ENCODE measurements around the gene VDR. TPM values are rescaled to one million over a fixed set of nuclear protein-coding genes. Genes with fewer than 3 reads are reported as not detected.

The VDR gene
- polyA plus RNA-seq, 3 donors, result 6.0 to 14.8 (median 12.8) TPM

GRCh38 chr12:47901718-47902093, 3.1 kb downstream of the VDR start:
- Histone ChIP-seq H3K79me2 (ENCODE audit: insufficient read depth, low read length) (peaks cover 55% of the 10 kb centered on the region), H3K36me3 (replicated peaks in 1 of 2; ENCODE audit: control insufficient read depth in 1 of 2, insufficient read depth in 2 of 2, low read length in 2 of 2) (peaks cover 8 to 35% of the 10 kb centered on the region in 2 donors), H3K27me3 (ENCODE audit: control insufficient read depth in 2 of 2, insufficient read depth in 2 of 2, low read length in 2 of 2) (peaks cover 15 to 18% of the 10 kb centered on the region in 2 donors), H3K4me1 (ENCODE audit: control insufficient read depth in 1 of 2, insufficient read depth in 2 of 2, low read length in 2 of 2) (peaks cover 61 to 62% of the 10 kb centered on the region in 2 donors), H3K4me3 (replicated peaks in 1 of 3; ENCODE audit: low read depth in 2 of 3, low read length in 3 of 3) (peak overlapping the region in 1 of 3 experiments; percentile 84), H3K27ac (ENCODE audit: low read depth in 1 of 2, low read length in 2 of 2) (peak overlapping the region; percentile 30 to 81), H2AFZ (ENCODE audit: insufficient read depth, low read depth, low read length, poor library complexity, severe bottlenecking) (no peak overlapping the region), H4K20me1 (ENCODE audit: insufficient read depth, low read length) (peaks cover 62% of the 10 kb centered on the region), H3K4me2 (replicated peaks; ENCODE audit: extremely low read depth, low read length, poor library complexity, severe bottlenecking) (peak overlapping the region; percentile 67), H3K9ac (ENCODE audit: insufficient read depth, low read length, poor library complexity, severe bottlenecking) (no peak overlapping the region), H3K9me3 (replicated peaks in 1 of 2; ENCODE audit: control insufficient read depth in 1 of 2, insufficient read depth in 1 of 2, low read length in 2 of 2) (peaks cover 0 to 8% of the 10 kb centered on the region in 2 donors)
- DNase-seq, result peak in 1 of 3 donors; percentile 28
- H3K4me1 Mint-ChIP-seq, result peaks cover 63% of the 10 kb centered on the region
- H3K4me3 Mint-ChIP-seq, result peak overlapping the region; percentile 78 to 86
- intact Hi-C loops (cut with micrococcal nuclease), result loop anchor here in 1 of 2 donors (10.0 kb wide), 1 partner anchor 87 kb away; the partner anchor contains the start of gene HDAC7
- peak overlapping the region; percentile 85 to 95 (median 90) for H3K27ac Mint-ChIP-seq
- 0% methylated on average over 1 of the region's 6 CpGs for WGBS (ENCODE audit: insufficient coverage)
- H3K27me3 Mint-ChIP-seq (ENCODE audit: low read depth in 3 of 3), result peaks cover 14 to 18% (median 16%) of the 10 kb centered on the region in 3 donors
- no peak for TF ChIP-seq CTCF (IDR thresholded peaks at IDR 0.05)
- peaks cover 24 to 27% of the 10 kb centered on the region in 2 donors for H3K36me3 Mint-ChIP-seq
- H3K9me3 Mint-ChIP-seq, result peaks cover 0 to 3% (median 0%) of the 10 kb centered on the region in 7 donors

- H4K20me1 ChIP-seq (ENCODE audit: insufficient read depth, low read length), result peaks cover 66% of the 10 kb centered on the region
- H3K9me3 Mint-ChIP-seq, result peaks cover 0 to 3% (median 0%) of the 10 kb centered on the region in 7 donors
- no peak overlapping the region for H3K9ac ChIP-seq (ENCODE audit: insufficient read depth, low read length, poor library complexity, severe bottlenecking)
- peaks cover 10 to 12% of the 10 kb centered on the region in 2 donors for H3K27me3 ChIP-seq (ENCODE audit: control insufficient read depth in 2 of 2, insufficient read depth in 2 of 2, low read length in 2 of 2)
- H3K36me3 Mint-ChIP-seq, result peaks cover 26 to 32% of the 10 kb centered on the region in 2 donors
- peaks cover 60% of the 10 kb centered on the region for H3K79me2 ChIP-seq (ENCODE audit: insufficient read depth, low read length)
- peak overlapping the region in 2 of 3 experiments; percentile 12 to 84 for H3K4me3 ChIP-seq (replicated peaks in 1 of 3; ENCODE audit: low read depth in 2 of 3, low read length in 3 of 3)
- peak overlapping the region; percentile 78 to 86 for H3K4me3 Mint-ChIP-seq
- peaks cover 9 to 13% (median 11%) of the 10 kb centered on the region in 3 donors for H3K27me3 Mint-ChIP-seq (ENCODE audit: low read depth in 3 of 3)
- peaks cover 66% of the 10 kb centered on the region for H3K4me1 Mint-ChIP-seq
- H3K27ac ChIP-seq (ENCODE audit: low read depth in 1 of 2, low read length in 2 of 2), result peak overlapping the region; percentile 30 to 81
- H2AFZ ChIP-seq (ENCODE audit: insufficient read depth, low read depth, low read length, poor library complexity, severe bottlenecking), result no peak overlapping the region
- DNase-seq, result peak; percentile 68 to 87 (median 87)
- intact Hi-C loops (cut with micrococcal nuclease), result loop anchor here in 1 of 2 donors (10.0 kb wide), 1 partner anchor 86 kb away; the partner anchor contains the start of gene HDAC7
- H3K36me3 ChIP-seq (replicated peaks in 1 of 2; ENCODE audit: control insufficient read depth in 1 of 2, insufficient read depth in 2 of 2, low read length in 2 of 2), result peaks cover 8 to 40% of the 10 kb centered on the region in 2 donors
- no peak for TF ChIP-seq CTCF (IDR thresholded peaks at IDR 0.05)
- peaks cover 0 to 5% of the 10 kb centered on the region in 2 donors for H3K9me3 ChIP-seq (replicated peaks in 1 of 2; ENCODE audit: control insufficient read depth in 1 of 2, insufficient read depth in 1 of 2, low read length in 2 of 2)
- peak overlapping the region; percentile 67 for H3K4me2 ChIP-seq (replicated peaks; ENCODE audit: extremely low read depth, low read length, poor library complexity, severe bottlenecking)
- H3K27ac Mint-ChIP-seq, result peak overlapping the region; percentile 85 to 95 (median 90)
- H3K4me1 ChIP-seq (ENCODE audit: control insufficient read depth in 1 of 2, insufficient read depth in 2 of 2, low read length in 2 of 2), result peaks cover 64 to 66% of the 10 kb centered on the region in 2 donors
- 15% methylated on average over 9 of the region's 10 CpGs for WGBS (ENCODE audit: insufficient coverage)
These were observed 3.6 kb downstream of the VDR start for GRCh38 chr12:47901063-47901717.
